ENCODE results near the gene AMZ1. TPM values are rescaled to one million over a fixed set of nuclear protein-coding genes. Genes with fewer than 3 reads are reported as not detected.
A peak's percentile ranks its signal among the peaks of the same experiment; 100 is the strongest.

Gene AMZ1
- total RNA-seq, 2 donors from 2014 or later = not detected

GRCh38 chr7:2707481-2707880, 19.5 kb downstream of the AMZ1 start:
- TF ChIP-seq CTCF (IDR thresholded peaks at IDR 0.05) (no peak), POLR2A (IDR thresholded peaks at IDR 0.05) (no peak)
- Histone ChIP-seq H3K27ac (no peak overlapping the region), H3K27me3 (no peaks in the 10 kb centered on the region), H3K4me1 (peaks cover 9% of the 10 kb centered on the region), H3K4me3 (no peak overlapping the region), H3K36me3 (replicated peaks in 1 of 2; ENCODE audit: insufficient read depth in 1 of 2, low read depth in 2 of 2) (no peaks in the 10 kb centered on the region), H3K9me3 (no peaks in the 10 kb centered on the region)
- 70 to 73% methylated on average over 6 to 8 of the region's 8 CpGs for WGBS, 2 donors
- intact Hi-C loops (cut with DNase I) = no loop called here
- no peak for ATAC-seq
- no peak for DNase-seq

- intact Hi-C loops (cut with DNase I) = no loop called here
- WGBS, 2 donors = 86 to 92% methylated on average over 4 to 10 of the region's 10 CpGs
- H3K36me3 ChIP-seq (replicated peaks in 1 of 2; ENCODE audit: insufficient read depth in 1 of 2, low read depth in 2 of 2) = no peaks in the 10 kb centered on the region
- H3K27me3 ChIP-seq = no peaks in the 10 kb centered on the region
- no peak overlapping the region for H3K4me3 ChIP-seq
- no peaks in the 10 kb centered on the region for H3K9me3 ChIP-seq
- no peak overlapping the region for H3K27ac ChIP-seq
- TF ChIP-seq POLR2A (IDR thresholded peaks at IDR 0.05) = no peak
- TF ChIP-seq CTCF (IDR thresholded peaks at IDR 0.05) = no peak
- DNase-seq (no peak), ATAC-seq (no peak)
- peaks cover 9% of the 10 kb centered on the region for H3K4me1 ChIP-seq
Measured at GRCh38 chr7:2708041-2708440, 20.0 kb downstream of the AMZ1 start.

- ATAC-seq (no peak), DNase-seq (no peak)
- H3K4me1 ChIP-seq = peaks cover 9% of the 10 kb centered on the region
- no peak overlapping the region for H3K27ac ChIP-seq
- no peak for TF ChIP-seq POLR2A (IDR thresholded peaks at IDR 0.05)
- no peak overlapping the region for H3K4me3 ChIP-seq
- no peaks in the 10 kb centered on the region for H3K27me3 ChIP-seq
- 77% methylated on average over 3 to 16 of the region's 20 CpGs for WGBS, 2 donors
- no peaks in the 10 kb centered on the region for H3K36me3 ChIP-seq (replicated peaks in 1 of 2; ENCODE audit: insufficient read depth in 1 of 2, low read depth in 2 of 2)
- intact Hi-C loops (cut with DNase I) = no loop called here
- no peaks in the 10 kb centered on the region for H3K9me3 ChIP-seq
Measured at GRCh38 chr7:2708547-2709310, 20.7 kb downstream of the AMZ1 start.

- H3K4me3 ChIP-seq = no peak overlapping the region
- TF ChIP-seq POLR2A (IDR thresholded peaks at IDR 0.05) = no peak
- TF ChIP-seq CTCF (IDR thresholded peaks at IDR 0.05) = peak; percentile 68 to 85 (median 75)
- peaks cover 9% of the 10 kb centered on the region for H3K4me1 ChIP-seq
- ATAC-seq = peak; percentile 70
- H3K36me3 ChIP-seq (replicated peaks in 1 of 2; ENCODE audit: insufficient read depth in 1 of 2, low read depth in 2 of 2) = no peaks in the 10 kb centered on the region
- peak; percentile 71 to 78 (median 73) for DNase-seq
- 25% methylated on average over 35 of the region's 35 CpGs; no CpG with 5 or more reads in 1 of the 2 donors for WGBS, 2 donors
- H3K27me3 ChIP-seq = no peaks in the 10 kb centered on the region
- intact Hi-C loops (cut with DNase I) = no loop called here
- no peaks in the 10 kb centered on the region for H3K9me3 ChIP-seq
- H3K27ac ChIP-seq = no peak overlapping the region
Measured at GRCh38 chr7:2709553-2710285, 21.7 kb downstream of the AMZ1 start.

- Histone ChIP-seq H3K4me3 (no peak overlapping the region), H3K9me3 (no peaks in the 10 kb centered on the region), H3K27ac (no peak overlapping the region), H3K4me1 (peaks cover 9% of the 10 kb centered on the region), H3K36me3 (replicated peaks in 1 of 2; ENCODE audit: insufficient read depth in 1 of 2, low read depth in 2 of 2) (no peaks in the 10 kb centered on the region), H3K27me3 (no peaks in the 10 kb centered on the region)
- 79 to 80% methylated on average over 8 to 11 of the region's 11 CpGs for WGBS, 2 donors
- TF ChIP-seq CTCF (IDR thresholded peaks at IDR 0.05) (no peak), POLR2A (IDR thresholded peaks at IDR 0.05) (no peak)
- ATAC-seq (no peak), DNase-seq (no peak)
- intact Hi-C loops (cut with DNase I) = no loop called here
Measured at GRCh38 chr7:2710286-2710655, 22.3 kb downstream of the AMZ1 start.

Data from body of pancreas (tissue), 4 donors.